IPS-15b (cell line): ENCODE results near the gene CCDC63.

ENCODE experiments used
- H3K27me3 ChIP-seq: one replicate; pipeline ENCODE4 v1.6.1; 2013; ENCODE audit warnings: low read length; ENCODE audit not compliant: control insufficient read depth, insufficient read depth
- H3K36me3 ChIP-seq: one replicate; pipeline ENCODE4 v1.6.1; 2013; ENCODE audit warnings: low read length; ENCODE audit not compliant: control insufficient read depth, insufficient read depth
- H3K4me1 ChIP-seq: one replicate; pipeline ENCODE4 v1.6.1; 2013; ENCODE audit warnings: mild to moderate bottlenecking, low read length; ENCODE audit not compliant: control insufficient read depth, insufficient read depth
- H3K4me3 ChIP-seq: one replicate; pipeline ENCODE4 v1.5.1; 2013; ENCODE audit warnings: low read depth, low read length
- H3K9ac ChIP-seq: one replicate; pipeline ENCODE4 v1.6.1; 2013; ENCODE audit warnings: low read depth, mild to moderate bottlenecking, low read length
- H3K9me3 ChIP-seq: one replicate; pipeline ENCODE4 v1.6.1; 2013; ENCODE audit warnings: mild to moderate bottlenecking, low read length; ENCODE audit not compliant: control insufficient read depth, insufficient read depth

The CCDC63 gene

GRCh38 chr12:110819150-110819549 lies 27.6 kb upstream of the CCDC63 start:
- Histone ChIP-seq H3K9me3 (no peaks in the 10 kb centered on the region), H3K9ac (no peak overlapping the region), H3K27me3 (peaks cover 16% of the 10 kb centered on the region), H3K4me1 (peaks cover 15% of the 10 kb centered on the region), H3K36me3 (no peaks in the 10 kb centered on the region), H3K4me3 (no peak overlapping the region)

- H3K9me3 ChIP-seq = no peaks in the 10 kb centered on the region
- H3K36me3 ChIP-seq = no peaks in the 10 kb centered on the region
- no peak overlapping the region for H3K9ac ChIP-seq
- peaks cover 14% of the 10 kb centered on the region for H3K4me1 ChIP-seq
- H3K4me3 ChIP-seq = no peak overlapping the region
- peaks cover 11% of the 10 kb centered on the region for H3K27me3 ChIP-seq
Measured at GRCh38 chr12:110819646-110820045, 27.1 kb upstream of the CCDC63 start.

GRCh38 chr12:110821917-110822316 lies 24.9 kb upstream of the CCDC63 start:
- H3K4me3 ChIP-seq = no peak overlapping the region
- no peaks in the 10 kb centered on the region for H3K36me3 ChIP-seq
- H3K9me3 ChIP-seq = no peaks in the 10 kb centered on the region
- H3K9ac ChIP-seq = no peak overlapping the region
- no peaks in the 10 kb centered on the region for H3K27me3 ChIP-seq
- H3K4me1 ChIP-seq = peaks cover under 1% of the 10 kb centered on the region

- H3K27me3 ChIP-seq = no peaks in the 10 kb centered on the region
- H3K4me1 ChIP-seq = peaks cover 2% of the 10 kb centered on the region
- no peak overlapping the region for H3K9ac ChIP-seq
- H3K4me3 ChIP-seq = no peak overlapping the region
- no peaks in the 10 kb centered on the region for H3K9me3 ChIP-seq
- H3K36me3 ChIP-seq = no peaks in the 10 kb centered on the region
Measured at GRCh38 chr12:110822821-110823415, 23.9 kb upstream of the CCDC63 start.

GRCh38 chr12:110824342-110824741 lies 22.4 kb upstream of the CCDC63 start:
- Histone ChIP-seq H3K27me3 (no peaks in the 10 kb centered on the region), H3K4me3 (no peak overlapping the region), H3K4me1 (peaks cover 2% of the 10 kb centered on the region), H3K9ac (no peak overlapping the region), H3K36me3 (no peaks in the 10 kb centered on the region), H3K9me3 (no peaks in the 10 kb centered on the region)

- H3K27me3 ChIP-seq = no peaks in the 10 kb centered on the region
- H3K36me3 ChIP-seq = no peaks in the 10 kb centered on the region
- no peak overlapping the region for H3K9ac ChIP-seq
- H3K4me1 ChIP-seq = peaks cover 2% of the 10 kb centered on the region
- no peaks in the 10 kb centered on the region for H3K9me3 ChIP-seq
- H3K4me3 ChIP-seq = no peak overlapping the region
Measured at GRCh38 chr12:110825530-110825929, 21.3 kb upstream of the CCDC63 start.

GRCh38 chr12:110826592-110827200 lies 20.1 kb upstream of the CCDC63 start:
- no peaks in the 10 kb centered on the region for H3K9me3 ChIP-seq
- no peak overlapping the region for H3K4me3 ChIP-seq
- peaks cover 2% of the 10 kb centered on the region for H3K4me1 ChIP-seq
- no peaks in the 10 kb centered on the region for H3K36me3 ChIP-seq
- no peaks in the 10 kb centered on the region for H3K27me3 ChIP-seq
- H3K9ac ChIP-seq = peak overlapping the region; percentile 14

- Histone ChIP-seq H3K9ac (no peak overlapping the region), H3K9me3 (no peaks in the 10 kb centered on the region), H3K4me1 (peaks cover 2% of the 10 kb centered on the region), H3K27me3 (no peaks in the 10 kb centered on the region), H3K36me3 (no peaks in the 10 kb centered on the region), H3K4me3 (no peak overlapping the region)
Measured at GRCh38 chr12:110829308-110829707, 17.5 kb upstream of the CCDC63 start.

- H3K9ac ChIP-seq = no peak overlapping the region
- no peak overlapping the region for H3K4me3 ChIP-seq
- H3K27me3 ChIP-seq = no peaks in the 10 kb centered on the region
- no peaks in the 10 kb centered on the region for H3K4me1 ChIP-seq
- no peaks in the 10 kb centered on the region for H3K9me3 ChIP-seq
- no peaks in the 10 kb centered on the region for H3K36me3 ChIP-seq
Measured at GRCh38 chr12:110836291-110836690, 10.5 kb upstream of the CCDC63 start.

GRCh38 chr12:110841007-110841406 lies 5.8 kb upstream of the CCDC63 start:
- Histone ChIP-seq H3K4me1 (no peaks in the 10 kb centered on the region), H3K4me3 (no peak overlapping the region), H3K36me3 (no peaks in the 10 kb centered on the region), H3K9ac (no peak overlapping the region), H3K27me3 (no peaks in the 10 kb centered on the region), H3K9me3 (no peaks in the 10 kb centered on the region)

- Histone ChIP-seq H3K9ac (no peak overlapping the region), H3K4me3 (no peak overlapping the region), H3K9me3 (no peaks in the 10 kb centered on the region), H3K27me3 (no peaks in the 10 kb centered on the region), H3K4me1 (no peaks in the 10 kb centered on the region), H3K36me3 (no peaks in the 10 kb centered on the region)
Measured at GRCh38 chr12:110844131-110844530, 2.7 kb upstream of the CCDC63 start.

GRCh38 chr12:110844551-110845338 lies 2.0 kb upstream of the CCDC63 start:
- Histone ChIP-seq H3K27me3 (no peaks in the 10 kb centered on the region), H3K36me3 (no peaks in the 10 kb centered on the region), H3K4me3 (no peak overlapping the region), H3K4me1 (no peaks in the 10 kb centered on the region), H3K9ac (no peak overlapping the region), H3K9me3 (no peaks in the 10 kb centered on the region)
